SK-N-MC (cell line): ENCODE measurements around the gene LRRC74B.

Experiments
- EZH2 ChIP-seq: fragments of 200-600 bp; sonication (generic); IDR thresholded peaks from one replicate; pipeline ENCODE4 v1.6.1; 2017; ENCODE audit warnings: antibody characterized with exemption
- FOXP2 ChIP-seq: optimal IDR thresholded peaks from 2 replicates; pipeline ENCODE3; 2011; ENCODE audit warnings: mild to moderate bottlenecking, moderate library complexity; ENCODE audit not compliant: insufficient read depth; ENCODE audit errors: extremely low read length, control extremely low read depth
- POLR2AphosphoS5 ChIP-seq: IDR thresholded peaks from 2 replicates; pipeline ENCODE4 v1.6.1; 2012; ENCODE audit warnings: mild to moderate bottlenecking, low read depth, low read length, borderline replicate concordance

DNA sequence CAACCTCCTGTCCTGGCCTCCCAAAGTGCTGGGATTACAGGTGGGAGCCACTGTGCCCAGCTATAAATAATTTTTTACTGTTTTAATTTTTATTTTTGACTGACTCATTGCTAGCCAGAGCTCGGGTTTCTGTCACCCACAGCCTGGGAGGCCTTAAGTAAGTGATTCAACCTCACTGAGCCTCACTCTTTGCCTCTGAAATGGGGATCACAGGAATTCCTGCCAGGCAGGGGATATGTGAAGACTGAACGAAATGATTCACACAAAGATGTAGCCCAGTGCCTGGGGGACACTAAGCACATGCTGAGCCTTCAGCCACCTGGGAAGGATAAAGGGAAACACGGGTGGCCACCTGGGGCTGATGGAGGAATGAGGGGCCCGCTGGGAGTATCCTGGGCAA lies 3.8 kb upstream of the LRRC74B start:
- no peak for TF ChIP-seq POLR2AphosphoS5
- TF ChIP-seq EZH2: no peak
- TF ChIP-seq FOXP2: no peak
